Neural cell (in vitro differentiated cells): ENCODE results near the gene SNX10. TPM values are rescaled to one million over a fixed set of nuclear protein-coding genes. Genes with fewer than 3 reads are reported as not detected.

Experiments
- H2AFZ ChIP-seq: fragments of 200-600, 300-800 bp; sonication (generic), shearing (Covaris generic); 2 replicates; pipeline ENCODE4 v1.6.0; 2014; ENCODE audit warnings: low read depth, mild to moderate bottlenecking, antibody characterized with exemption, low read length, moderate library complexity
- H3F3A ChIP-seq: fragments of 200-600 bp; shearing (Covaris generic); 2 replicates; pipeline ENCODE4 v1.6.1; 2016; ENCODE audit warnings: mild to moderate bottlenecking, moderate library complexity, mixed read lengths, antibody characterized with exemption, low read length; ENCODE audit not compliant: insufficient read depth, poor library complexity, severe bottlenecking
- H3K27ac ChIP-seq: fragments of 200-600, 300-800 bp; sonication (generic), shearing (Covaris generic); 2 replicates; pipeline ENCODE4 v1.5.1; 2014; ENCODE audit warnings: mild to moderate bottlenecking, low read length, moderate library complexity
- H3K27me3 ChIP-seq: fragments of 300-800, 200-600 bp; sonication (generic), shearing (Covaris generic); 2 replicates; pipeline ENCODE4 v1.6.0; 2014; ENCODE audit warnings: mild to moderate bottlenecking, low read depth, low read length, moderate library complexity; ENCODE audit not compliant: insufficient read depth
- H3K36me3 ChIP-seq: fragments of 300-800, 200-600 bp; sonication (generic), shearing (Covaris generic); 2 replicates; pipeline ENCODE4 v1.5.1; 2014; ENCODE audit warnings: mild to moderate bottlenecking, antibody characterized with exemption, low read length, moderate library complexity; ENCODE audit not compliant: insufficient read depth
- H3K4me2 ChIP-seq: fragments of 300-800, 200-600 bp; sonication (generic), shearing (Covaris generic); 2 replicates; pipeline ENCODE4 v1.6.0; 2014; ENCODE audit warnings: mild to moderate bottlenecking, low read length
- H3K4me3 ChIP-seq: fragments of 300-800, 200-600 bp; sonication (generic), shearing (Covaris generic); 2 replicates; pipeline ENCODE4 v1.5.1; 2014; ENCODE audit warnings: mild to moderate bottlenecking, low read length, moderate library complexity
- H3K79me2 ChIP-seq: fragments of 200-600 bp; shearing (Covaris generic); replicated peaks from 2 replicates; pipeline ENCODE4 v1.6.0; 2014; ENCODE audit warnings: mild to moderate bottlenecking, low read length, moderate library complexity; ENCODE audit not compliant: insufficient read depth
- H3K9ac ChIP-seq: fragments of 300-800, 200-600 bp; sonication (generic), shearing (Covaris generic); 2 replicates; pipeline ENCODE4 v1.6.1; 2016; ENCODE audit warnings: mild to moderate bottlenecking, low read length, mixed read lengths
- H3K9me2 ChIP-seq: fragments of 200-600 bp; shearing (Covaris generic); 2 replicates; pipeline ENCODE4 v1.6.1; 2016; ENCODE audit warnings: mild to moderate bottlenecking, low read length, mixed read lengths; ENCODE audit not compliant: insufficient read depth
- H3K9me3 ChIP-seq: fragments of 200-600, 300-800 bp; sonication (generic), shearing (Covaris generic); 2 replicates; pipeline ENCODE4 v1.6.1; 2016; ENCODE audit warnings: mild to moderate bottlenecking, mixed run types, low read length, moderate library complexity, mixed read lengths
- H4K20me1 ChIP-seq: fragments of 200-600 bp; shearing (Covaris generic); 2 replicates; pipeline ENCODE4 v1.6.1; 2016; ENCODE audit warnings: mild to moderate bottlenecking, mixed run types; ENCODE audit not compliant: insufficient read depth
- CTCF ChIP-seq: fragments of 450-650 bp; IDR thresholded peaks from 2 replicates; pipeline ENCODE4 v1.5.1; 2014; ENCODE audit warnings: antibody characterized with exemption, mild to moderate bottlenecking, moderate library complexity; ENCODE audit not compliant: poor library complexity, severe bottlenecking
- EP300 ChIP-seq: fragments of 450-650 bp; conservative IDR thresholded peaks from 2 replicates; pipeline ENCODE4 v1.6.1; 2014; ENCODE audit warnings: antibody characterized with exemption, mild to moderate bottlenecking, moderate library complexity; ENCODE audit not compliant: poor library complexity, severe bottlenecking
- EZH2 ChIP-seq: fragments of 200-600, 300-800 bp; shearing (Covaris generic), sonication (generic); IDR thresholded peaks from 2 replicates; pipeline ENCODE4 v1.6.1; 2014; ENCODE audit warnings: antibody characterized with exemption, low read length, borderline replicate concordance, mild to moderate bottlenecking; ENCODE audit not compliant: insufficient read depth, poor library complexity, severe bottlenecking
- MXI1 ChIP-seq: fragments of 450-650 bp; conservative IDR thresholded peaks from 2 replicates; pipeline ENCODE4 v1.6.1; 2014; ENCODE audit warnings: antibody characterized with exemption, mild to moderate bottlenecking; ENCODE audit not compliant: poor library complexity, severe bottlenecking
- POLR2AphosphoS5 ChIP-seq: IDR thresholded peaks from 2 replicates; pipeline ENCODE4 v1.6.1; 2012
- RAD21 ChIP-seq: fragments of 450-650 bp; conservative IDR thresholded peaks from 2 replicates; pipeline ENCODE4 v1.6.1; 2014; ENCODE audit warnings: antibody characterized with exemption, mild to moderate bottlenecking, moderate library complexity
- REST ChIP-seq: IDR thresholded peaks from 2 replicates; pipeline ENCODE4 v1.6.1; 2012; ENCODE audit warnings: borderline replicate concordance
- SMC3 ChIP-seq: fragments of 450-650 bp; conservative IDR thresholded peaks from 2 replicates; pipeline ENCODE4 v1.6.1; 2014; ENCODE audit warnings: antibody characterized with exemption, mild to moderate bottlenecking, moderate library complexity; ENCODE audit not compliant: poor library complexity
- TAF1 ChIP-seq: IDR thresholded peaks from 2 replicates; pipeline ENCODE4 v1.6.1; 2012; ENCODE audit warnings: low read depth
- polyA plus RNA-seq: library from polyadenylated mRNA; depleted of rRNA; stranded (reverse); fragments of >200 nt; gene quantifications from 2 replicates; pipeline ENCODE4 v1.2.3, GENCODE V29; 2014

SNX10 gene
- polyA plus RNA-seq, 1 donor from 2014 or later: 25.6 TPM

DNA sequence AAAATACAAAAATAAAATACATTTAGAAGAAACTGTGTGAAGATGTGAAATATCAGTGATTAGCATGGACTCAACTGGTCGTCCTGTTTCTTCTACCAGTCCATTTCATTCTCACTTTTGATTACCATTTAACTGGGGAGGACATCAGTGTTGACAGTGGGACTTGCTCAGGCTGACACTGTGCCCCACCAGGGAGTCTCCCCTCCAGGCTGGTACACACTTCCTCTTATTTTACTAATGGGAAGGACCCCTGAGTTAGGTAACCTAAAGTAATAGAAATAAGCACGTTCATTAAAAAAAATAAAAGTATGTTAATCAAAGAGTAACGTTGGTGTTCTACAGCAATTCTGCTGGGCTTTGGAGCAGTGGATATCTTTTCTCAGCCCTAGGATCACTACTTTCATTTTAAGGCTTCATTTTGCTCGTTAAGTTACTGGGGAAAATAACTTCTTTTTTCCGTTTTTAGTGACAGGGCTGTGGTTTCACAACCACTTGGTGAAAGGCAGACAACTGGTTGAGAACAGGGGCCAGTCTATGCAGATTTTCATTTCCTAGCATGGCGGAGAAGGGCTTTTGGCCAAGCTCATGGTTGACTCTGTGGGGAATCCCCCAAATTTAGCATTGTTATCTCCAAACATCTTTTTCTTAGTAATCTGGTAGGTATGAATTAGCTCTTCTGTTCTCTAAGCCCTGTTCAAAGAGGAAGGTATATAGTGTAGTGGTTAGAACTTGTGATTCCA lies 2.1 kb downstream of the SNX10 start:
- Histone ChIP-seq H3K79me2 (no peaks in the 10 kb centered on the region), H3K27me3 (no peaks in the 10 kb centered on the region), H3K9ac (no peak overlapping the region), H3F3A (no peaks in the 10 kb centered on the region), H3K27ac (no peak overlapping the region), H3K36me3 (no peaks in the 10 kb centered on the region), H2AFZ (no peak overlapping the region), H3K9me2 (no peaks in the 10 kb centered on the region), H4K20me1 (no peaks in the 10 kb centered on the region), H3K9me3 (no peaks in the 10 kb centered on the region), H3K4me2 (no peak overlapping the region), H3K4me3 (no peak overlapping the region)
- TF ChIP-seq REST (no peak), TAF1 (no peak), POLR2AphosphoS5 (no peak), MXI1 (no peak), EZH2 (no peak)

GRCh38 chr7:26295015-26295414 lies 3.4 kb downstream of the SNX10 start:
- H3K9me3 ChIP-seq: no peaks in the 10 kb centered on the region
- H2AFZ ChIP-seq: no peak overlapping the region
- no peak overlapping the region for H3K4me2 ChIP-seq
- no peaks in the 10 kb centered on the region for H3F3A ChIP-seq
- no peaks in the 10 kb centered on the region for H3K79me2 ChIP-seq
- H3K27me3 ChIP-seq: no peaks in the 10 kb centered on the region
- H4K20me1 ChIP-seq: no peaks in the 10 kb centered on the region
- H3K9me2 ChIP-seq: no peaks in the 10 kb centered on the region
- TF ChIP-seq CTCF (no peak), EZH2 (no peak), SMC3 (no peak), REST (no peak), EP300 (no peak), RAD21 (no peak), MXI1 (no peak), POLR2AphosphoS5 (no peak), TAF1 (no peak)
- H3K4me3 ChIP-seq: no peak overlapping the region
- no peak overlapping the region for H3K27ac ChIP-seq
- no peak overlapping the region for H3K9ac ChIP-seq
- no peaks in the 10 kb centered on the region for H3K36me3 ChIP-seq
